ENCODE measurements around the gene MAPK8. TPM values are rescaled to one million over a fixed set of nuclear protein-coding genes. Genes with fewer than 3 reads are reported as not detected.
"Not testable (repeated sequence)": the region's sequence is repeated elsewhere in the genome, so short reads cannot be mapped to it uniquely, and the experiment has no call there.

The MAPK8 gene
- polyA plus RNA-seq, 10 donors, result 29.7 to 49.1 (median 39.3) TPM

- no peak for DNase-seq
Observed at GRCh38 chr10:48332166-48332870, 25.8 kb downstream of the MAPK8 start.

- no peak for DNase-seq
Observed at GRCh38 chr10:48332871-48333216, 26.4 kb downstream of the MAPK8 start.

- no peak for DNase-seq
Observed at GRCh38 chr10:48333856-48334255, 27.4 kb downstream of the MAPK8 start.

GRCh38 chr10:48335788-48336187 is 29.3 kb downstream of the MAPK8 start:
- DNase-seq, result no peak

- DNase-seq, result no peak
Observed at GRCh38 chr10:48336978-48337599, 30.6 kb downstream of the MAPK8 start.

GRCh38 chr10:48340734-48341133 is 34.3 kb downstream of the MAPK8 start:
- no peak for DNase-seq

- no peak for DNase-seq
Observed at GRCh38 chr10:48343106-48343505, 36.6 kb downstream of the MAPK8 start.

- DNase-seq, result no peak
Observed at GRCh38 chr10:48343921-48344598, 37.6 kb downstream of the MAPK8 start.

GRCh38 chr10:48346248-48346647 is 39.8 kb downstream of the MAPK8 start:
- DNase-seq, result not testable (repeated sequence)

- not testable (repeated sequence) for DNase-seq
Observed at GRCh38 chr10:48347539-48347938, 41.1 kb downstream of the MAPK8 start.

- not testable (repeated sequence) for DNase-seq
Observed at GRCh38 chr10:48347943-48348342, 41.5 kb downstream of the MAPK8 start.

- no peak for DNase-seq
Observed at GRCh38 chr10:48353246-48353645, 46.8 kb downstream of the MAPK8 start.

GRCh38 chr10:48357631-48358030 is 51.2 kb downstream of the MAPK8 start:
- no peak for DNase-seq

GRCh38 chr10:48358162-48358561 is 51.7 kb downstream of the MAPK8 start:
- DNase-seq, result no peak

- DNase-seq, result no peak
Observed at GRCh38 chr10:48358838-48359237, 52.4 kb downstream of the MAPK8 start.

- no peak for DNase-seq
Observed at GRCh38 chr10:48361176-48361575, 54.7 kb downstream of the MAPK8 start.

- peak; percentile 58 to 81 (median 72) for DNase-seq
Observed at GRCh38 chr10:48363617-48364355, 57.3 kb downstream of the MAPK8 start.

- DNase-seq, result peak; percentile 12 to 41 (median 17)
Observed at GRCh38 chr10:48364659-48365405, 58.4 kb downstream of the MAPK8 start.

GRCh38 chr10:48365668-48366067 is 59.2 kb downstream of the MAPK8 start:
- DNase-seq, result peak in 1 of 3 donors; percentile 13

GRCh38 chr10:48366261-48366660 is 59.8 kb downstream of the MAPK8 start:
- DNase-seq, result no peak

- no peak for DNase-seq
Observed at GRCh38 chr10:48369501-48369900, 63.0 kb downstream of the MAPK8 start.
